DOHH2 (cell line): ENCODE data around the gene EOGT.

ENCODE experiments used
- H3F3A ChIP-seq: fragments of 200-600 bp; sonication (generic), shearing (Covaris generic); 2 replicates; pipeline ENCODE4 v1.6.0; 2016; ENCODE audit warnings: antibody characterized with exemption, mild to moderate bottlenecking; ENCODE audit not compliant: control insufficient read depth, insufficient read depth
- H3K27ac ChIP-seq: fragments of 200-600 bp; sonication (generic); 2 replicates; pipeline ENCODE4 v1.5.1; 2014; ENCODE audit warnings: low read depth, mild to moderate bottlenecking, low read length, moderate library complexity
- H3K27me3 ChIP-seq: fragments of 200-600 bp; sonication (generic); 2 replicates; pipeline ENCODE4 v1.6.1; 2014; ENCODE audit warnings: mild to moderate bottlenecking, low read length, mixed read lengths; ENCODE audit not compliant: control insufficient read depth
- H3K36me3 ChIP-seq: fragments of 200-600 bp; sonication (generic); 2 replicates; pipeline ENCODE4 v1.6.1; 2014; ENCODE audit warnings: mild to moderate bottlenecking, low read length, moderate library complexity, mixed read lengths; ENCODE audit not compliant: control insufficient read depth
- H3K4me1 ChIP-seq: fragments of 200-600 bp; sonication (generic); 2 replicates; pipeline ENCODE4 v1.6.1; 2014; ENCODE audit warnings: mild to moderate bottlenecking, low read length, mixed read lengths; ENCODE audit not compliant: control insufficient read depth
- H3K4me2 ChIP-seq: fragments of 200-600 bp; sonication (generic); 2 replicates; pipeline ENCODE4 v1.6.0; 2014; ENCODE audit warnings: mild to moderate bottlenecking, low read length, moderate library complexity
- H3K4me3 ChIP-seq: fragments of 200-600 bp; sonication (generic); 2 replicates; pipeline ENCODE4 v1.5.1; 2014; ENCODE audit warnings: mild to moderate bottlenecking, low read length, mixed read lengths
- H3K79me2 ChIP-seq: fragments of 200-600 bp; sonication (generic); 2 replicates; pipeline ENCODE4 v1.6.1; 2014; ENCODE audit warnings: mild to moderate bottlenecking, low read length, mixed read lengths; ENCODE audit not compliant: control insufficient read depth
- H3K9me2 ChIP-seq: fragments of 200-600 bp; sonication (generic); replicated peaks from 2 replicates; pipeline ENCODE4 v1.6.1; 2014; ENCODE audit warnings: mild to moderate bottlenecking, low read length, mixed read lengths; ENCODE audit not compliant: control insufficient read depth
- H3K9me3 ChIP-seq: fragments of 200-600 bp; sonication (generic); 2 replicates; pipeline ENCODE4 v1.6.1; 2014; ENCODE audit warnings: antibody characterized with exemption, low read length, mixed read lengths; ENCODE audit not compliant: control insufficient read depth, insufficient read depth
- H4K20me1 ChIP-seq: fragments of 200-600 bp; sonication (generic); 2 replicates; pipeline ENCODE4 v1.6.0; 2014; ENCODE audit warnings: low read depth, mild to moderate bottlenecking, antibody characterized with exemption, low read length, moderate library complexity; ENCODE audit not compliant: control insufficient read depth, insufficient read depth
- EZH2phosphoT487 ChIP-seq: fragments of 200-600 bp; sonication (generic); IDR thresholded peaks from 2 replicates; pipeline ENCODE4 v1.6.1; 2017; ENCODE audit warnings: borderline replicate concordance, mild to moderate bottlenecking, antibody characterized with exemption, low read length, moderate library complexity, mixed read lengths
- TF ChIP-seq, protein P1 (sequence below): fragments of 200-600 bp; sonication (generic); IDR thresholded peaks from one replicate; pipeline ENCODE4 v1.5.1; 2014; ENCODE audit warnings: antibody characterized with exemption, mild to moderate bottlenecking, low read depth, low read length; ENCODE audit not compliant: poor library complexity, severe bottlenecking

Gene EOGT

DNA sequence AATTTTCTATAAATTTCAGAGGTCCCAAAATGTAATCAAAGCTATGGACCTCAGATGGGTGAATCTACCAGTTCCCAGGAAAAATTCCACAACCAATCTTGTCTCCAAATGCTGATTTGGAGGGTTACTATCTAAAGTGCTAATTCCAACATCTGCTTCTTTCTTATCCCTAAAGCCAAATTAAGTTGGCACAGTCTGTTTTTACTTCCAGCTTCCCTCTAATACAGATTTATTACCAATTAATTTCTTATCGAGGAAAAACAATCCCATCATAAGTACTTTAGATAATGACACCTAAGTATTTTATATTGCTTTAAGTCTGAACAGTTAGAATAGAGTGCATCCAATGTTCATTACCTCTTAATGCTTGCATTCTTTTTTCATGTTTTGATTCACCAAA, 68.3 kb downstream of the EOGT start:
- TF ChIP-seq EZH2phosphoT487: no peak
- TF ChIP-seq, protein P1, sequence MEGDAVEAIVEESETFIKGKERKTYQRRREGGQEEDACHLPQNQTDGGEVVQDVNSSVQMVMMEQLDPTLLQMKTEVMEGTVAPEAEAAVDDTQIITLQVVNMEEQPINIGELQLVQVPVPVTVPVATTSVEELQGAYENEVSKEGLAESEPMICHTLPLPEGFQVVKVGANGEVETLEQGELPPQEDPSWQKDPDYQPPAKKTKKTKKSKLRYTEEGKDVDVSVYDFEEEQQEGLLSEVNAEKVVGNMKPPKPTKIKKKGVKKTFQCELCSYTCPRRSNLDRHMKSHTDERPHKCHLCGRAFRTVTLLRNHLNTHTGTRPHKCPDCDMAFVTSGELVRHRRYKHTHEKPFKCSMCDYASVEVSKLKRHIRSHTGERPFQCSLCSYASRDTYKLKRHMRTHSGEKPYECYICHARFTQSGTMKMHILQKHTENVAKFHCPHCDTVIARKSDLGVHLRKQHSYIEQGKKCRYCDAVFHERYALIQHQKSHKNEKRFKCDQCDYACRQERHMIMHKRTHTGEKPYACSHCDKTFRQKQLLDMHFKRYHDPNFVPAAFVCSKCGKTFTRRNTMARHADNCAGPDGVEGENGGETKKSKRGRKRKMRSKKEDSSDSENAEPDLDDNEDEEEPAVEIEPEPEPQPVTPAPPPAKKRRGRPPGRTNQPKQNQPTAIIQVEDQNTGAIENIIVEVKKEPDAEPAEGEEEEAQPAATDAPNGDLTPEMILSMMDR: no peak
- no peaks in the 10 kb centered on the region for H3K36me3 ChIP-seq
- no peaks in the 10 kb centered on the region for H3K9me2 ChIP-seq
- H3K9me3 ChIP-seq: no peaks in the 10 kb centered on the region
- no peaks in the 10 kb centered on the region for H3K4me1 ChIP-seq
- no peaks in the 10 kb centered on the region for H3F3A ChIP-seq
- H4K20me1 ChIP-seq: no peaks in the 10 kb centered on the region
- H3K4me3 ChIP-seq: no peak overlapping the region
- H3K4me2 ChIP-seq: no peak overlapping the region
- H3K27ac ChIP-seq: no peak overlapping the region
- peaks cover 2% of the 10 kb centered on the region; the same call in 1 of the 2 replicates for H3K27me3 ChIP-seq
- H3K79me2 ChIP-seq: no peaks in the 10 kb centered on the region

DNA sequence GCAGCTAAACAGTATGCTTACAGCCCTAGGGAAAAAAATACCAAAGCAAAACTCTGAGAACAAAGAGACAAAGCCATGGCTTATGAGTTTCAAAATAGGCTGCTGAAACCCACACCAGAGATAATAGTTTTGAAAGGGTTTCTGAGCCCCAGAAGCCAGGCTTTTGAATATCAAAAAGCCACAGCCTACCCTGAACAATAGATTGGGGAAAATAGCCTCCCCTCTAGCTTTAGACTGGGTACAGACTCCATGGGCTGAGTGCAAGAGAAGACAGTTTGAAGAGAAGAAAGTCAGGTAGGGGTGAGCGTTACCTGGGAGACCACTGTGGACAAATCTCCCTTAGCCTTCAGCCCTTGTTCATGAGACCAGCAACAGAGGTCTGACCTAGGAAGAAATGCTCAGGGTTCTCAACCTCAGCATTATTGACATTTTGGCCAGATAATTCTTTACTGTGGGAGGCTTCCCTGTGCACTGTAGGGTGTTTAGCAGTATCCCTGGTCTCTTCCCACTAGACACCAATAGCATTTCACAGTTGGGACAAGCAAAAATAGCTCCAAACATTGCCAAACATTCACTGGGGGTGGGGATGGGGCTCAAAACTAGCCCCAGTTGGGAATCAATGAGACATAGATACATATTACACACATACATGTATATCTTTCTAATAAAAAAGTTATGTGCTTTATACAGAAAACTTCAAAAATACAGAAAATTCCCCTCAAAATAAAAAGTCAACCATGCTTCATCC, 69.6 kb downstream of the EOGT start:
- no peaks in the 10 kb centered on the region for H3F3A ChIP-seq
- no peaks in the 10 kb centered on the region for H3K9me2 ChIP-seq
- H3K27ac ChIP-seq: no peak overlapping the region
- H3K4me2 ChIP-seq: no peak overlapping the region
- peaks cover 2% of the 10 kb centered on the region; the same call in 1 of the 2 replicates for H3K27me3 ChIP-seq
- H3K79me2 ChIP-seq: no peaks in the 10 kb centered on the region
- no peak overlapping the region for H3K4me3 ChIP-seq
- H3K9me3 ChIP-seq: no peaks in the 10 kb centered on the region
- H4K20me1 ChIP-seq: no peaks in the 10 kb centered on the region
- no peaks in the 10 kb centered on the region for H3K36me3 ChIP-seq
- no peaks in the 10 kb centered on the region for H3K4me1 ChIP-seq
- TF ChIP-seq, protein P1: no peak
- no peak for TF ChIP-seq EZH2phosphoT487

DNA sequence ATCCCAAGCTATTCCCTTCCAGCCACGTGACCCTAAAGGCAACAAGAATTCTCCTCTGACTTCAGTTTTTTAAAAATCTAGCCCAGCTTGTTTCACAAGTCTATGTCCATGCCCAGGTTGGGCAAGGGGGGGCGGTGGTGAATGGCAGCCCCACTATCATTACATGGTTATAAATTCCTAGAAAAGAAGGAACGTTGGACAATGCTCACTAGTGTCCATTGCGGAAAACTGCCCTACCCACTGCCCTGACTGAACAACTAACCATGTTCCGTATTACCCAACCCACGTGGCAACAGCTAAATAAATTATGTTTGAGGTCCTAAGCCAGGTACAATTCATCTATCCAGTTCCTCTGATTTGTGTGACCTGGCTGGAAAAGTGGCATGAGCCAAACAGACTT, 72.4 kb downstream of the EOGT start:
- H3K36me3 ChIP-seq: no peaks in the 10 kb centered on the region
- no peaks in the 10 kb centered on the region for H3K4me1 ChIP-seq
- H3K9me3 ChIP-seq: no peaks in the 10 kb centered on the region
- no peaks in the 10 kb centered on the region for H3K79me2 ChIP-seq
- TF ChIP-seq EZH2phosphoT487: no peak
- TF ChIP-seq, protein P1: no peak
- no peaks in the 10 kb centered on the region for H4K20me1 ChIP-seq
- no peak overlapping the region for H3K4me2 ChIP-seq
- H3K4me3 ChIP-seq: no peak overlapping the region
- H3F3A ChIP-seq: no peaks in the 10 kb centered on the region
- no peak overlapping the region for H3K27ac ChIP-seq
- H3K27me3 ChIP-seq: peaks cover 2% of the 10 kb centered on the region; the same call in 1 of the 2 replicates
- H3K9me2 ChIP-seq: no peaks in the 10 kb centered on the region
